Panc1 (cell line): ENCODE data around the gene ALOX15B.

Source experiments
- CTCF ChIP-seq: fragments of 450-650 bp; IDR thresholded peaks from 2 replicates; pipeline ENCODE4 v1.5.1; 2017; ENCODE audit warnings: mild to moderate bottlenecking
- SIN3A ChIP-seq: IDR thresholded peaks from 2 replicates; pipeline ENCODE4 v1.6.1; 2012; ENCODE audit warnings: low read depth, mild to moderate bottlenecking, low read length, moderate library complexity, borderline replicate concordance; ENCODE audit not compliant: insufficient read depth
- TF ChIP-seq, protein P1 (sequence below), 2 experiments: IDR thresholded peaks; 2 replicates each; pipeline ENCODE4 v1.6.1; 2011 to 2012; ENCODE audit warnings: low read depth in 2 of 2, control low read depth in 1 of 2, low read length in 1 of 2, mild to moderate bottlenecking in 1 of 2, moderate library complexity in 1 of 2; ENCODE audit not compliant: insufficient read depth in 1 of 2

DNA sequence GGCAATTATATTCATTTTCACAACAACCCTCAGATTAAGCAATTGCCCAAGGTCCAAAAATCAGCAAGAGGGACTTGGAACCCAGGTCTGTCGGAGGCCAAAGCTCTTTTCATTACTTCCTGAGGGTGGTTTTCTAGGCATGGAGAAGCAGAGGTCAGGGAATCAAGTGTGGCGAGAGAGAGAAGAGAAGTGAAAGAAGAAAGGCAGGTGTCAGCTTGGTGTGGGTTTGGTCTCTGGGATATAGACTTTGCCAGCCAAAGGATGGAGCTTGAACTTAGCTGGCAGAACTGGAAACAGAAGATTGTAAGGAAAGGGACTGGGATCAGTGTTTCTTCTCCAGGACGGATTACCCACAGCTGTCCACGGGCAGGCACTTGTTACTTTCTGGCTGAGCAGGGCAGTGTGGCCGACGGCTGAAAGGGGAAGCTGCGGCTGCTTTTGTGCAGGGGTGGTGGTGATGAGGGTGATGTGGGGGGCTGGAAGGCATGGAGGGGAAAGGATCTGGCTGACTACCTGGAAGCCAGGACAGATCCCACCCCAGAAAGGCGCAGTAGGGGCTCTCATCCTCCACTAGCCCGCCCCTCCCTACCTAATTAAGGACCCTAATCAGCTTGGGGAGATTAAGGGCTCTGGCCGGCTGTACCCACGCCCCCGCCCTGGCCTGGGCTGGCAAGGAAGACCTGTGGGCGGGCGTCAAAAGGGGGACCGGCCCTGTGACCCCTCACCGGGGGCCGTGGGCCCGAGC is 36.7 kb upstream of the ALOX15B start, which contains the start of gene GUCY2D:
- no peak for TF ChIP-seq CTCF
- TF ChIP-seq SIN3A = no peak
- TF ChIP-seq, protein P1, sequence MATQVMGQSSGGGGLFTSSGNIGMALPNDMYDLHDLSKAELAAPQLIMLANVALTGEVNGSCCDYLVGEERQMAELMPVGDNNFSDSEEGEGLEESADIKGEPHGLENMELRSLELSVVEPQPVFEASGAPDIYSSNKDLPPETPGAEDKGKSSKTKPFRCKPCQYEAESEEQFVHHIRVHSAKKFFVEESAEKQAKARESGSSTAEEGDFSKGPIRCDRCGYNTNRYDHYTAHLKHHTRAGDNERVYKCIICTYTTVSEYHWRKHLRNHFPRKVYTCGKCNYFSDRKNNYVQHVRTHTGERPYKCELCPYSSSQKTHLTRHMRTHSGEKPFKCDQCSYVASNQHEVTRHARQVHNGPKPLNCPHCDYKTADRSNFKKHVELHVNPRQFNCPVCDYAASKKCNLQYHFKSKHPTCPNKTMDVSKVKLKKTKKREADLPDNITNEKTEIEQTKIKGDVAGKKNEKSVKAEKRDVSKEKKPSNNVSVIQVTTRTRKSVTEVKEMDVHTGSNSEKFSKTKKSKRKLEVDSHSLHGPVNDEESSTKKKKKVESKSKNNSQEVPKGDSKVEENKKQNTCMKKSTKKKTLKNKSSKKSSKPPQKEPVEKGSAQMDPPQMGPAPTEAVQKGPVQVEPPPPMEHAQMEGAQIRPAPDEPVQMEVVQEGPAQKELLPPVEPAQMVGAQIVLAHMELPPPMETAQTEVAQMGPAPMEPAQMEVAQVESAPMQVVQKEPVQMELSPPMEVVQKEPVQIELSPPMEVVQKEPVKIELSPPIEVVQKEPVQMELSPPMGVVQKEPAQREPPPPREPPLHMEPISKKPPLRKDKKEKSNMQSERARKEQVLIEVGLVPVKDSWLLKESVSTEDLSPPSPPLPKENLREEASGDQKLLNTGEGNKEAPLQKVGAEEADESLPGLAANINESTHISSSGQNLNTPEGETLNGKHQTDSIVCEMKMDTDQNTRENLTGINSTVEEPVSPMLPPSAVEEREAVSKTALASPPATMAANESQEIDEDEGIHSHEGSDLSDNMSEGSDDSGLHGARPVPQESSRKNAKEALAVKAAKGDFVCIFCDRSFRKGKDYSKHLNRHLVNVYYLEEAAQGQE (IDR thresholded peaks at IDR 0.05; ENCODE audit: insufficient read depth in 1 of 2, low read depth in 2 of 2, low read length in 1 of 2) = no peak
